ENCODE measurements around the gene USP40.

USP40 gene

DNA sequence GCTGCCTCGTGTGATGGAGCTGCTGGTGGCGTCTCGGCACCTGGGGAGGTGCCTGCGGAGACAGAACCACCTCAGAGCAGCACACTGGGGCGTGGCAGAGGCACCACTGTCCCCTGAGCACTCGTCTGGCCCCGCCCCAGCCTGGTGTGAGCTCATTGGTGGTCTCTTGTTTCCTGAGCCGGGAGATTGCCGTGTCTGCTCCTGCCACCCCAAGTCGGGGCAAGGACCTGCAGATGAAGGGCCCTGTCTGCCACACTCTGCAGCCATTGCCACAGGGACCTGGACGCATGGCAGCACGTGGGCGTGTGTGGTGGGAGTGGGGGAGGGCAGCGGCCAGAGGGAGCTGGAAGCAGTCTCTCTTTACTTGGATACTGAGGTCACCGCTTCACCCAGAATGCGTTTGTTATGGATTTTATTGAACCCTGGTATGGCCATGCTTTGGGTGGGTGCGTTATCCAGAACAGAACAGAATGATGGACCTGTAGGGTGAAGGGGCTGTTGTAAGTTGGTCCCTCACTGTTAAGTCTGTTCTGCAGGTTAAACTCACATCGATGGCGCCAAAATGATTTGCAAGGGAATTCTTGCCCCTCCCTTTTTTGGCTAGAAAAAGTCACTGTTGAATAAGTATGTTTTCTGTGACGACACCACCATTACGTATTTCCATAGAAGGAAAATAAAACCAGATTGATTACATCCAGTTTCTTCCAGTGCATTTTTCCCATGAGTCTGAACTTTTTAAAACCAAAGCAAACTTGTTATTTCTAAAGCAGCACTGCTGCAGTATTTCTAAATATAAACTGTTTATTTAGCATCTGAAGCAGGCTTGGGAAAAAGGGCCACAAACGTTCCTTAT is 92.0 kb downstream of the USP40 start:
- ChIA-PET CTCF (no interaction called here), POLR2A (no interaction called here)
- Histone ChIP-seq H3K4me3 (ENCODE audit: low read depth, low read length) (no peak overlapping the region), H3K36me3 (ENCODE audit: control insufficient read depth in 2 of 2, insufficient read depth in 1 of 2, low read length in 2 of 2) (peaks cover 0 to 55% of the 10 kb centered on the region in 2 experiments; a peak in 1 of 3 replicates), H3K27ac (ENCODE audit: extremely low read depth, low read depth, low read length) (no peak overlapping the region), H3K9me3 (ENCODE audit: control insufficient read depth, insufficient read depth, low read depth, low read length) (no peaks in the 10 kb centered on the region), H3K4me1 (ENCODE audit: control insufficient read depth, insufficient read depth, low read length) (no peaks in the 10 kb centered on the region)
- TF ChIP-seq RBAK (tag by site-specific recombination; IDR thresholded peaks at IDR 0.05) (no peak), EGR2 (tag by site-specific recombination; IDR thresholded peaks at IDR 0.05; ENCODE audit: low read depth) (no peak), ZNF341 (tag by site-specific recombination; IDR thresholded peaks at IDR 0.05; ENCODE audit: low read depth) (0 out of 2 replicates have a peak, but pooled peaks have one; percentile 2), ZNF600 (tag by site-specific recombination; IDR thresholded peaks at IDR 0.05) (0 out of 2 replicates have a peak, but pooled peaks have one; percentile 21), ZNF660 (tag by site-specific recombination; IDR thresholded peaks at IDR 0.05) (no peak), KLF1 (tag by site-specific recombination; IDR thresholded peaks at IDR 0.05) (peak; percentile 27; the same call in 1 of the 2 replicates), ZFHX2 (tag by site-specific recombination; conservative IDR thresholded peaks at IDR 0.05) (peak; percentile 72)

DNA sequence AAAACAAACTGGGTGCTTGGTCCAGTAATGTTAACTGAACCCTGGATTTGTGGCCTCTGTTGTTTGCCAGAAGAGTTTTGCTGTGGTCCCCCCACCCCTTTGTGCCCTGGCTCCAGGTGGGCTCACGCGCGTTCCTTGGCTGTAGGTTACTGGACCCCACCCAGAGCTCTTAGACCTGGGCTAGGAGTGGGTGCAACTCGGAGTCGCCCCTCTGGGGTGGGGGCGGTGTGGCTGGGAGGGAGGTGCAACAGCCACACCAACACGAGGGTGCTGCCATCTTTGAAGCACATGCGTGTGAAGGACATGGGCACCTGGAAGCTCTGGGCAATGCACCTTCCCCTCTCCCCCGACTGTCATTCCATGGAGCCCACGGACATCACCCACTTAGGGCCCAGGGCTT is 92.7 kb downstream of the USP40 start:
- CTCF ChIA-PET = no interaction called here
- Histone ChIP-seq H3K36me3 (ENCODE audit: control insufficient read depth in 2 of 2, insufficient read depth in 1 of 2, low read length in 2 of 2) (peaks cover 0 to 59% of the 10 kb centered on the region in 2 experiments; a peak in 1 of 3 replicates), H3K9me3 (ENCODE audit: control insufficient read depth, insufficient read depth, low read depth, low read length) (no peaks in the 10 kb centered on the region), H3K4me1 (ENCODE audit: control insufficient read depth, insufficient read depth, low read length) (no peaks in the 10 kb centered on the region), H3K27ac (ENCODE audit: extremely low read depth, low read depth, low read length) (no peak overlapping the region), H3K4me3 (ENCODE audit: low read depth, low read length) (no peak overlapping the region)
- POLR2A ChIA-PET = no interaction called here
- TF ChIP-seq, protein P1, sequence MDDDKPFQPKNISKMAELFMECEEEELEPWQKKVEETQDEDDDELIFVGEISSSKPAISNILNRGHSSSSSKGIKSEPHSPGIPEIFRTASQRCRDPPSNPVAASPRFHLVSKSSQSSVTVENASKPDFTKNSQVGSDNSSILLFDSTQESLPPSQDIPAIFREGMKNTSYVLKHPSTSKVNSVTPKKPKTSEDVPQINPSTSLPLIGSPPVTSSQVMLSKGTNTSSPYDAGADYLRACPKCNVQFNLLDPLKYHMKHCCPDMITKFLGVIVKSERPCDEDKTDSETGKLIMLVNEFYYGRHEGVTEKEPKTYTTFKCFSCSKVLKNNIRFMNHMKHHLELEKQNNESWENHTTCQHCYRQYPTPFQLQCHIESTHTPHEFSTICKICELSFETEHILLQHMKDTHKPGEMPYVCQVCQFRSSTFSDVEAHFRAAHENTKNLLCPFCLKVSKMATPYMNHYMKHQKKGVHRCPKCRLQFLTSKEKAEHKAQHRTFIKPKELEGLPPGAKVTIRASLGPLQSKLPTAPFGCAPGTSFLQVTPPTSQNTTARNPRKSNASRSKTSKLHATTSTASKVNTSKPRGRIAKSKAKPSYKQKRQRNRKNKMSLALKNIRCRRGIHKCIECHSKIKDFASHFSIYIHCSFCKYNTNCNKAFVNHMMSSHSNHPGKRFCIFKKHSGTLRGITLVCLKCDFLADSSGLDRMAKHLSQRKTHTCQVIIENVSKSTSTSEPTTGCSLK (tag by site-specific recombination; IDR thresholded peaks at IDR 0.05) = no peak
- TF ChIP-seq, protein P2, sequence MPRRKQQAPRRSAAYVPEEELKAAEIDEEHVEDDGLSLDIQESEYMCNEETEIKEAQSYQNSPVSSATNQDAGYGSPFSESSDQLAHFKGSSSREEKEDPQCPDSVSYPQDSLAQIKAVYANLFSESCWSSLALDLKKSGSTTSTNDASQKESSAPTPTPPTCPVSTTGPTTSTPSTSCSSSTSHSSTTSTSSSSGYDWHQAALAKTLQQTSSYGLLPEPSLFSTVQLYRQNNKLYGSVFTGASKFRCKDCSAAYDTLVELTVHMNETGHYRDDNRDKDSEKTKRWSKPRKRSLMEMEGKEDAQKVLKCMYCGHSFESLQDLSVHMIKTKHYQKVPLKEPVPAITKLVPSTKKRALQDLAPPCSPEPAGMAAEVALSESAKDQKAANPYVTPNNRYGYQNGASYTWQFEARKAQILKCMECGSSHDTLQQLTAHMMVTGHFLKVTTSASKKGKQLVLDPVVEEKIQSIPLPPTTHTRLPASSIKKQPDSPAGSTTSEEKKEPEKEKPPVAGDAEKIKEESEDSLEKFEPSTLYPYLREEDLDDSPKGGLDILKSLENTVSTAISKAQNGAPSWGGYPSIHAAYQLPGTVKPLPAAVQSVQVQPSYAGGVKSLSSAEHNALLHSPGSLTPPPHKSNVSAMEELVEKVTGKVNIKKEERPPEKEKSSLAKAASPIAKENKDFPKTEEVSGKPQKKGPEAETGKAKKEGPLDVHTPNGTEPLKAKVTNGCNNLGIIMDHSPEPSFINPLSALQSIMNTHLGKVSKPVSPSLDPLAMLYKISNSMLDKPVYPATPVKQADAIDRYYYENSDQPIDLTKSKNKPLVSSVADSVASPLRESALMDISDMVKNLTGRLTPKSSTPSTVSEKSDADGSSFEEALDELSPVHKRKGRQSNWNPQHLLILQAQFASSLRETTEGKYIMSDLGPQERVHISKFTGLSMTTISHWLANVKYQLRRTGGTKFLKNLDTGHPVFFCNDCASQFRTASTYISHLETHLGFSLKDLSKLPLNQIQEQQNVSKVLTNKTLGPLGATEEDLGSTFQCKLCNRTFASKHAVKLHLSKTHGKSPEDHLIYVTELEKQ (tag by site-specific recombination; IDR thresholded peaks at IDR 0.05; ENCODE audit: borderline replicate concordance) = no peak
- TF ChIP-seq ZNF843 (tag by site-specific recombination; IDR thresholded peaks at IDR 0.05) = no peak
- no peak for TF ChIP-seq PRDM1 (tag by site-specific recombination; IDR thresholded peaks at IDR 0.05)
- 0 out of 2 replicates have a peak, but pooled peaks have one; percentile 9 for TF ChIP-seq ZNF341 (tag by site-specific recombination; IDR thresholded peaks at IDR 0.05; ENCODE audit: low read depth)

DNA sequence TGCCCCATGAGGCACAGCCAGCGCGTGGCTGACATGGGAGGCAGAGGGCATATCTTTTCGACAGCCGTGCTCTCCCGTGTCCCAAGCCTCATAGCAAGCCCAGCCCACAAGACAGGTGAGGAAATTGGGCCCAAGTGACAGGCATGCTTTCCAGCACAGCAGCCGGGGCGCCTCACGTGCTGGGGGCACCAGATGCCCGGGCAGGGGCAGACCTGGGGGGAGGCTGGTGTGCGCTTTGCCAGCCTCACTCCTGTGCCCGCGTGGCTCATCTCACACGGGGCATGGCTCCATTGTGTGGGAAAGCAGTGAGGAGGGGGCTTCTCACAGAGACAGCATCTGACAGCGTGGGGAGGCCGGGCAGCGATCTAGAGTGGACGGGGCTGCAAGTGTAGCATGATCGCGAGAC is 93.2 kb downstream of the USP40 start:
- CTCF ChIA-PET = interaction anchor here (0.6 to 0.7 kb wide), 2 partner anchors 58 to 194 kb away, joined by 3 to 5 read pairs; no protein-coding TSS in a partner anchor
- Histone ChIP-seq H3K27ac (ENCODE audit: extremely low read depth, low read depth, low read length) (no peak overlapping the region), H3K9me3 (ENCODE audit: control insufficient read depth, insufficient read depth, low read depth, low read length) (no peaks in the 10 kb centered on the region), H3K4me1 (ENCODE audit: control insufficient read depth, insufficient read depth, low read length) (no peaks in the 10 kb centered on the region), H3K4me3 (ENCODE audit: low read depth, low read length) (no peak overlapping the region), H3K36me3 (ENCODE audit: control insufficient read depth in 2 of 2, insufficient read depth in 1 of 2, low read length in 2 of 2) (peaks cover 0 to 59% of the 10 kb centered on the region in 2 experiments; a peak in 1 of 3 replicates)
- POLR2A ChIA-PET = no interaction called here
- TF ChIP-seq ZNF146 (tag by site-specific recombination; IDR thresholded peaks at IDR 0.05) = no peak
- TF ChIP-seq KLF10 (tag by site-specific recombination; IDR thresholded peaks at IDR 0.05) = no peak
- TF ChIP-seq ZNF658 (tag by site-specific recombination; IDR thresholded peaks at IDR 0.05) = no peak
- TF ChIP-seq, protein P3, sequence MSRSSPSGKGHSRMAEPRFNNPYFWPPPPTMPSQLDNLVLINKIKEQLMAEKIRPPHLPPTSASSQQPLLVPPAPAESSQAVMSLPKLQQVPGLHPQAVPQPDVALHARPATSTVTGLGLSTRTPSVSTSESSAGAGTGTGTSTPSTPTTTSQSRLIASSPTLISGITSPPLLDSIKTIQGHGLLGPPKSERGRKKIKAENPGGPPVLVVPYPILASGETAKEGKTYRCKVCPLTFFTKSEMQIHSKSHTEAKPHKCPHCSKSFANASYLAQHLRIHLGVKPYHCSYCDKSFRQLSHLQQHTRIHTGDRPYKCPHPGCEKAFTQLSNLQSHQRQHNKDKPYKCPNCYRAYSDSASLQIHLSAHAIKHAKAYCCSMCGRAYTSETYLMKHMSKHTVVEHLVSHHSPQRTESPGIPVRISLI (tag by site-specific recombination; IDR thresholded peaks at IDR 0.05) = no peak
- TF ChIP-seq, protein P4, sequence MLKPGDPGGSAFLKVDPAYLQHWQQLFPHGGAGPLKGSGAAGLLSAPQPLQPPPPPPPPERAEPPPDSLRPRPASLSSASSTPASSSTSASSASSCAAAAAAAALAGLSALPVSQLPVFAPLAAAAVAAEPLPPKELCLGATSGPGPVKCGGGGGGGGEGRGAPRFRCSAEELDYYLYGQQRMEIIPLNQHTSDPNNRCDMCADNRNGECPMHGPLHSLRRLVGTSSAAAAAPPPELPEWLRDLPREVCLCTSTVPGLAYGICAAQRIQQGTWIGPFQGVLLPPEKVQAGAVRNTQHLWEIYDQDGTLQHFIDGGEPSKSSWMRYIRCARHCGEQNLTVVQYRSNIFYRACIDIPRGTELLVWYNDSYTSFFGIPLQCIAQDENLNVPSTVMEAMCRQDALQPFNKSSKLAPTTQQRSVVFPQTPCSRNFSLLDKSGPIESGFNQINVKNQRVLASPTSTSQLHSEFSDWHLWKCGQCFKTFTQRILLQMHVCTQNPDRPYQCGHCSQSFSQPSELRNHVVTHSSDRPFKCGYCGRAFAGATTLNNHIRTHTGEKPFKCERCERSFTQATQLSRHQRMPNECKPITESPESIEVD (tag by site-specific recombination; IDR thresholded peaks at IDR 0.05) = no peak
- TF ChIP-seq KLF9 (tag by site-specific recombination; IDR thresholded peaks at IDR 0.05; ENCODE audit: low read depth) = no peak
- no peak for TF ChIP-seq ZNF555 (tag by site-specific recombination; conservative IDR thresholded peaks at IDR 0.05)
- no peak for TF ChIP-seq FEZF1 (tag by site-specific recombination; IDR thresholded peaks at IDR 0.05)
- TF ChIP-seq ZNF600 (tag by site-specific recombination; IDR thresholded peaks at IDR 0.05) = no peak
- TF ChIP-seq ZFP37 (tag by site-specific recombination; IDR thresholded peaks at IDR 0.05) = no peak
- TF ChIP-seq ZNF549 (tag by site-specific recombination; IDR thresholded peaks at IDR 0.05) = no peak
- no peak for TF ChIP-seq ZBTB20 (tag by site-specific recombination; IDR thresholded peaks at IDR 0.05)
- TF ChIP-seq ZNF548 (tag by site-specific recombination; IDR thresholded peaks at IDR 0.05) = no peak

Measured in HEK293 (cell line).